H1 (cell line): Measurements from ENCODE around the gene COPS9.
A peak's percentile ranks its signal among the peaks of the same experiment; 100 is the strongest.

ENCODE experiments used
- BCL11A ChIP-seq, 2 experiments: IDR thresholded peaks; one replicate each; pipeline ENCODE4 v1.6.1; 2011; ENCODE audit warnings: low read depth in 2 of 2, low read length in 2 of 2, mild to moderate bottlenecking in 2 of 2
- CBX5 ChIP-seq: fragments of 300-800, 300-1000 bp; sonication (generic); IDR thresholded peaks from 2 replicates; pipeline ENCODE4 v1.7.1; 2016; ENCODE audit warnings: antibody characterized with exemption, low read length, low read depth
- CEBPB ChIP-seq: IDR thresholded peaks from 2 replicates; pipeline ENCODE4 v1.6.1; 2012; ENCODE audit warnings: low read depth, low read length
- CHD1 ChIP-seq: IDR thresholded peaks from 2 replicates; pipeline ENCODE4 v1.6.1; 2012; ENCODE audit warnings: low read depth, low read length, improper control_type of control experiment
- FOSL1 ChIP-seq: IDR thresholded peaks from 2 replicates; pipeline ENCODE4 v1.6.1; 2011; ENCODE audit warnings: mild to moderate bottlenecking, low read depth, low read length, moderate library complexity; ENCODE audit not compliant: insufficient read depth
- HDAC6 ChIP-seq: IDR thresholded peaks from one replicate; pipeline ENCODE4 v1.7.1; 2012; ENCODE audit warnings: low read depth, mild to moderate bottlenecking, inconsistent platforms, low read length, moderate library complexity
- POLR2A ChIP-seq, 2 experiments: IDR thresholded peaks; 1 replicate in 1 of 2; 2 replicates in 1 of 2; pipeline ENCODE4 v1.6.1; 2011; ENCODE audit warnings: low read depth in 2 of 2, low read length in 2 of 2, mild to moderate bottlenecking in 2 of 2; ENCODE audit errors: control extremely low read depth in 1 of 2
- RBBP5 ChIP-seq: IDR thresholded peaks from 2 replicates; pipeline ENCODE4 v1.7.1; 2012; ENCODE audit warnings: low read depth, mild to moderate bottlenecking, inconsistent platforms, low read length, moderate library complexity, borderline replicate concordance
- USF2 ChIP-seq: IDR thresholded peaks from 2 replicates; pipeline ENCODE4 v1.6.1; 2011; ENCODE audit warnings: low read length, improper control_type of control experiment
- TF ChIP-seq, protein P1 (sequence below), 3 experiments: IDR thresholded peaks; 1 replicate in 2 of 3; 2 replicates in 1 of 3; pipeline versions ENCODE4 v1.5.1 to v1.6.1; 2011; ENCODE audit warnings: low read length in 3 of 3, mild to moderate bottlenecking in 3 of 3, inconsistent platforms in 2 of 3, low read depth in 1 of 3, moderate library complexity in 1 of 3; ENCODE audit not compliant: insufficient read depth in 1 of 3; ENCODE audit errors: control extremely low read depth in 1 of 3
- TF ChIP-seq, protein P2 (sequence below): fragments of 300-600 bp; sonication (generic); IDR thresholded peaks from 2 replicates; pipeline ENCODE4 v1.7.1; 2012; ENCODE audit warnings: low read length, moderate library complexity, mild to moderate bottlenecking, inconsistent platforms; ENCODE audit not compliant: insufficient replicate concordance

GRCh38 chr2:240131296-240131695 is 4.8 kb downstream of the COPS9 start:
- TF ChIP-seq, protein P1, sequence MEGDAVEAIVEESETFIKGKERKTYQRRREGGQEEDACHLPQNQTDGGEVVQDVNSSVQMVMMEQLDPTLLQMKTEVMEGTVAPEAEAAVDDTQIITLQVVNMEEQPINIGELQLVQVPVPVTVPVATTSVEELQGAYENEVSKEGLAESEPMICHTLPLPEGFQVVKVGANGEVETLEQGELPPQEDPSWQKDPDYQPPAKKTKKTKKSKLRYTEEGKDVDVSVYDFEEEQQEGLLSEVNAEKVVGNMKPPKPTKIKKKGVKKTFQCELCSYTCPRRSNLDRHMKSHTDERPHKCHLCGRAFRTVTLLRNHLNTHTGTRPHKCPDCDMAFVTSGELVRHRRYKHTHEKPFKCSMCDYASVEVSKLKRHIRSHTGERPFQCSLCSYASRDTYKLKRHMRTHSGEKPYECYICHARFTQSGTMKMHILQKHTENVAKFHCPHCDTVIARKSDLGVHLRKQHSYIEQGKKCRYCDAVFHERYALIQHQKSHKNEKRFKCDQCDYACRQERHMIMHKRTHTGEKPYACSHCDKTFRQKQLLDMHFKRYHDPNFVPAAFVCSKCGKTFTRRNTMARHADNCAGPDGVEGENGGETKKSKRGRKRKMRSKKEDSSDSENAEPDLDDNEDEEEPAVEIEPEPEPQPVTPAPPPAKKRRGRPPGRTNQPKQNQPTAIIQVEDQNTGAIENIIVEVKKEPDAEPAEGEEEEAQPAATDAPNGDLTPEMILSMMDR (IDR thresholded peaks at IDR 0.05; ENCODE audit: control extremely low read depth in 1 of 3, insufficient read depth in 1 of 3, low read depth in 1 of 3, low read length in 3 of 3): no peak
- TF ChIP-seq HDAC6: no peak
- no peak for TF ChIP-seq CHD1
- TF ChIP-seq USF2: no peak
- no peak for TF ChIP-seq CEBPB
- TF ChIP-seq RBBP5: no peak
- TF ChIP-seq, protein P2, sequence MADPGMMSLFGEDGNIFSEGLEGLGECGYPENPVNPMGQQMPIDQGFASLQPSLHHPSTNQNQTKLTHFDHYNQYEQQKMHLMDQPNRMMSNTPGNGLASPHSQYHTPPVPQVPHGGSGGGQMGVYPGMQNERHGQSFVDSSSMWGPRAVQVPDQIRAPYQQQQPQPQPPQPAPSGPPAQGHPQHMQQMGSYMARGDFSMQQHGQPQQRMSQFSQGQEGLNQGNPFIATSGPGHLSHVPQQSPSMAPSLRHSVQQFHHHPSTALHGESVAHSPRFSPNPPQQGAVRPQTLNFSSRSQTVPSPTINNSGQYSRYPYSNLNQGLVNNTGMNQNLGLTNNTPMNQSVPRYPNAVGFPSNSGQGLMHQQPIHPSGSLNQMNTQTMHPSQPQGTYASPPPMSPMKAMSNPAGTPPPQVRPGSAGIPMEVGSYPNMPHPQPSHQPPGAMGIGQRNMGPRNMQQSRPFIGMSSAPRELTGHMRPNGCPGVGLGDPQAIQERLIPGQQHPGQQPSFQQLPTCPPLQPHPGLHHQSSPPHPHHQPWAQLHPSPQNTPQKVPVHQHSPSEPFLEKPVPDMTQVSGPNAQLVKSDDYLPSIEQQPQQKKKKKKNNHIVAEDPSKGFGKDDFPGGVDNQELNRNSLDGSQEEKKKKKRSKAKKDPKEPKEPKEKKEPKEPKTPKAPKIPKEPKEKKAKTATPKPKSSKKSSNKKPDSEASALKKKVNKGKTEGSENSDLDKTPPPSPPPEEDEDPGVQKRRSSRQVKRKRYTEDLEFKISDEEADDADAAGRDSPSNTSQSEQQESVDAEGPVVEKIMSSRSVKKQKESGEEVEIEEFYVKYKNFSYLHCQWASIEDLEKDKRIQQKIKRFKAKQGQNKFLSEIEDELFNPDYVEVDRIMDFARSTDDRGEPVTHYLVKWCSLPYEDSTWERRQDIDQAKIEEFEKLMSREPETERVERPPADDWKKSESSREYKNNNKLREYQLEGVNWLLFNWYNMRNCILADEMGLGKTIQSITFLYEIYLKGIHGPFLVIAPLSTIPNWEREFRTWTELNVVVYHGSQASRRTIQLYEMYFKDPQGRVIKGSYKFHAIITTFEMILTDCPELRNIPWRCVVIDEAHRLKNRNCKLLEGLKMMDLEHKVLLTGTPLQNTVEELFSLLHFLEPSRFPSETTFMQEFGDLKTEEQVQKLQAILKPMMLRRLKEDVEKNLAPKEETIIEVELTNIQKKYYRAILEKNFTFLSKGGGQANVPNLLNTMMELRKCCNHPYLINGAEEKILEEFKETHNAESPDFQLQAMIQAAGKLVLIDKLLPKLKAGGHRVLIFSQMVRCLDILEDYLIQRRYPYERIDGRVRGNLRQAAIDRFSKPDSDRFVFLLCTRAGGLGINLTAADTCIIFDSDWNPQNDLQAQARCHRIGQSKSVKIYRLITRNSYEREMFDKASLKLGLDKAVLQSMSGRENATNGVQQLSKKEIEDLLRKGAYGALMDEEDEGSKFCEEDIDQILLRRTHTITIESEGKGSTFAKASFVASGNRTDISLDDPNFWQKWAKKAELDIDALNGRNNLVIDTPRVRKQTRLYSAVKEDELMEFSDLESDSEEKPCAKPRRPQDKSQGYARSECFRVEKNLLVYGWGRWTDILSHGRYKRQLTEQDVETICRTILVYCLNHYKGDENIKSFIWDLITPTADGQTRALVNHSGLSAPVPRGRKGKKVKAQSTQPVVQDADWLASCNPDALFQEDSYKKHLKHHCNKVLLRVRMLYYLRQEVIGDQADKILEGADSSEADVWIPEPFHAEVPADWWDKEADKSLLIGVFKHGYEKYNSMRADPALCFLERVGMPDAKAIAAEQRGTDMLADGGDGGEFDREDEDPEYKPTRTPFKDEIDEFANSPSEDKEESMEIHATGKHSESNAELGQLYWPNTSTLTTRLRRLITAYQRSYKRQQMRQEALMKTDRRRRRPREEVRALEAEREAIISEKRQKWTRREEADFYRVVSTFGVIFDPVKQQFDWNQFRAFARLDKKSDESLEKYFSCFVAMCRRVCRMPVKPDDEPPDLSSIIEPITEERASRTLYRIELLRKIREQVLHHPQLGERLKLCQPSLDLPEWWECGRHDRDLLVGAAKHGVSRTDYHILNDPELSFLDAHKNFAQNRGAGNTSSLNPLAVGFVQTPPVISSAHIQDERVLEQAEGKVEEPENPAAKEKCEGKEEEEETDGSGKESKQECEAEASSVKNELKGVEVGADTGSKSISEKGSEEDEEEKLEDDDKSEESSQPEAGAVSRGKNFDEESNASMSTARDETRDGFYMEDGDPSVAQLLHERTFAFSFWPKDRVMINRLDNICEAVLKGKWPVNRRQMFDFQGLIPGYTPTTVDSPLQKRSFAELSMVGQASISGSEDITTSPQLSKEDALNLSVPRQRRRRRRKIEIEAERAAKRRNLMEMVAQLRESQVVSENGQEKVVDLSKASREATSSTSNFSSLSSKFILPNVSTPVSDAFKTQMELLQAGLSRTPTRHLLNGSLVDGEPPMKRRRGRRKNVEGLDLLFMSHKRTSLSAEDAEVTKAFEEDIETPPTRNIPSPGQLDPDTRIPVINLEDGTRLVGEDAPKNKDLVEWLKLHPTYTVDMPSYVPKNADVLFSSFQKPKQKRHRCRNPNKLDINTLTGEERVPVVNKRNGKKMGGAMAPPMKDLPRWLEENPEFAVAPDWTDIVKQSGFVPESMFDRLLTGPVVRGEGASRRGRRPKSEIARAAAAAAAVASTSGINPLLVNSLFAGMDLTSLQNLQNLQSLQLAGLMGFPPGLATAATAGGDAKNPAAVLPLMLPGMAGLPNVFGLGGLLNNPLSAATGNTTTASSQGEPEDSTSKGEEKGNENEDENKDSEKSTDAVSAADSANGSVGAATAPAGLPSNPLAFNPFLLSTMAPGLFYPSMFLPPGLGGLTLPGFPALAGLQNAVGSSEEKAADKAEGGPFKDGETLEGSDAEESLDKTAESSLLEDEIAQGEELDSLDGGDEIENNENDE: no peak
- TF ChIP-seq POLR2A (IDR thresholded peaks at IDR 0.05; ENCODE audit: control extremely low read depth in 1 of 2, low read depth in 2 of 2, low read length in 2 of 2): 0 out of 3 replicates have a peak, but pooled peaks of 1 of the 2 experiments have one; percentile 2
- TF ChIP-seq BCL11A (IDR thresholded peaks at IDR 0.05; ENCODE audit: low read depth in 2 of 2, low read length in 2 of 2): no peak
- no peak for TF ChIP-seq CBX5
- no peak for TF ChIP-seq FOSL1
